HG03159 (cell line): Measurements from ENCODE around the gene MXRA5.
"Not testable (repeated sequence)": the region's sequence is repeated elsewhere in the genome, so short reads cannot be mapped to it uniquely, and the experiment has no call there.

ENCODE experiments used
- ATAC-seq: cut with Tn5 transposase; IDR thresholded peaks from one replicate; pipeline ENCODE4 v1.9.1; 2021; ENCODE audit warnings: mild to moderate bottlenecking, moderate library complexity; ENCODE audit not compliant: unreplicated experiment

MXRA5 gene

GRCh38 chrX:3326681-3327080 is 19.8 kb downstream of the MXRA5 start:
- no peak for ATAC-seq

GRCh38 chrX:3320471-3321046 is 25.9 kb downstream of the MXRA5 start:
- ATAC-seq: no peak

- ATAC-seq: no peak
Measured at GRCh38 chrX:3317191-3317718, 29.2 kb downstream of the MXRA5 start.

DNA sequence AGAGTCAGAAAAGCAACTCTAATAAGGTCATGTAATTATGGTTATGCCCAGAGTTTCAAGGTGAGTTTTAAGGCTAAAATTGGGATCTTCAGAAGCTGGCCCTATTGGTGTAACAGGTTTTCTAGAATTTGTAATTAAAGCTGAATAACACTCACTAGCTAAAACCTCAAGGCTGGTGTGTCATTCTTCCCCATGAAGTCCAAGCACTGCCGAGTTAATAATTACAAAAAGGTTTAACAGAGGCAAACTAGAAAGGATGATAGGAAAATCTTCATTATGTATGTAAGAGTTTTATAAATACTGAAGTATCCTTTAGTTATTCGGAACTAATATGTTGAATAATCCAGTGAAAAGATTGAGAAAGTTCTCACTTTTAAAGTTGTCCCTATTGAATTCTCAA is 34.3 kb downstream of the MXRA5 start:
- ATAC-seq: no peak

DNA sequence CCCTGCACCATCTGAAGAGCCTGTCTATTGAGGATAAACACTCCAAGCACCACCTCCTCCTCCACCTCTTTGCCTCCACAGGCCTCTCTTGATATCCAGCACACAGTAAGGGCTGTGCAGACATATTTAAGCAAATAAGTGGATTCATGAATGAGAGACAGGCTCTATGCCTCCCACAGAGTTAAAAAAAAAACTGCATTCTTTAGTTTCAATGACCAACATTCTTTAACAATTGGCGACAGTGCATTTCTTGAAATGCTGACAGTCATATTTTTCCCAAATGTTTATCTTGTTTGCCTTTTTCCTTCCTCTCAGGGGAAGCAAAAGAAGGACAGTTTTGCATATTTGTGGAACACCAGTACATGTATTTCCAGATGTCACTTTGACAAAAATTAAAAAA is 38.6 kb downstream of the MXRA5 start:
- no peak for ATAC-seq

GRCh38 chrX:3299636-3300035 is 46.8 kb downstream of the MXRA5 start:
- no peak for ATAC-seq

GRCh38 chrX:3295731-3296130 is 50.7 kb downstream of the MXRA5 start:
- ATAC-seq: no peak

GRCh38 chrX:3293251-3293650 is 53.2 kb downstream of the MXRA5 start:
- ATAC-seq: no peak

DNA sequence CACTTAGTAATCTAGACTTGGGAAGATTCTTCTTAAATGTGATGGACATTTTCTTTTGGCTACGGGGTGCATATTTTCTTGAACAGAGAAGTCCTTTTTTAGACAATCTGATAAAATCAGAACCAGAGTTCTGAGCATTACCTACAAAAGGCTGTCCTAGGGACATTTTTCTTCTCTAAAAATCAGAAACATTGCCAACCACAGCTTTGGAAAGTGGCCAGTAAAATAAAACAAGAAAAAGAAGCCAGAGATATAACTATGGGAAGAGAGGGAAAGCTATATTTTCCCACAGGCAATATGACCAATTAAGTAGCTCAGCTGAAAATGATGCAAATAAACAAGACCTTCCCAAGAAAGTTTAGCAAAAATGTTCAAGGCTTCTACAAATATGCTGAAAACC is 55.9 kb downstream of the MXRA5 start:
- no peak for ATAC-seq

DNA sequence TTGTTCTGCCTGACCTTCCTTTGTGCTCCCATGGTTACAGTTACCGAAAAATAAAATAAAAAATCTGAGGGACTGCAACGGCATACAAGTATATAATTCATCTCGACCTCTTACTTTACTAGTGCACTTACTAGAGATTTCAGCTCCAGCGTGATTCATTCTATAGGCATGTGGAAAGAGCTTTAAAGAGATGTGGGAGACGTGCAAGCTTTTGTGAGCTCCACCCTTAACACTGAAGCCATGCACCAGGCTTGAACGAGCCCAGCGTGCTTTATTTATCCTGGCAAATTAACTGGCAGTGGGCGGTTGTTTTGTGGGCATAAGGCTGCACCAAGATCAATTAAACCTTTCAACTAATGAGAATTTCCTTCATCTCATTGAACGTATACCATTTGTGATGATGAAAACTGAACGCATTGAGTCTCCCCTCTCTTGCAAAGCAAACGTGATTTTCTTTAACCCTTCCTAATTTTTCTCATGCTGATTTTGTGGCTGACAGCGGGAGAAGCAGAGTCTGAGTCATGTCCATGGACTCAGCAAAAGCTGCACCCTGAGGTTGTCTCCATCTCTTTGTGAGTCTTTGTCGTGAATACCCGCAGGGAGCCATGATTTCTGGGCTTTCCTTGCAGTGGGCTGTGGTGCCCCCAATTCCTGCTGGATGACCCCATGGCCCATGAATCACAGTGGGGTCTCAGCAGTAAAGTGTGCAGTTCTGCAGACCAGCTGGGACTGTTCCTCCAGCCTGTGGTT is 60.1 kb downstream of the MXRA5 start:
- ATAC-seq: no peak

GRCh38 chrX:3280706-3281105 is 65.7 kb downstream of the MXRA5 start:
- no peak for ATAC-seq

DNA sequence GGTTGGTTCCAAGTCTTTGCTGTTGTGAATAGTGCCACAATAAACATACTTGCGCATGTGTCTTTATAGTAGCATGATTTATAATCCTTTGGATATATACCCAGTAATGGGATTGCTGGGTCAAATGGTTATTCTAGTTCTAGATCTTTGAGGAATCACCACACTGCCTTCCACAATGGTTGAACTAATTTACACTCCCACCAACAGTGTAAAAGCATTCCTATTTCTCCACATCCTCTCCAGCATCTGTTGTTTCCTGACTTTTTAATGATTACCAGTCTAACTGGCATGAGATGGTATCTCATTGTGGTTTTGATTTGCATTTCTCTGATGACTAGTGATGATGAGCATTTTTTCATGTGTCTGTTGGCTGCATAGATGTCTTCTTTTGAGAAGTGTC is 72.8 kb downstream of the MXRA5 start:
- ATAC-seq: not testable (repeated sequence)

- no peak for ATAC-seq
Measured at GRCh38 chrX:3271834-3272186, 74.6 kb downstream of the MXRA5 start.

DNA sequence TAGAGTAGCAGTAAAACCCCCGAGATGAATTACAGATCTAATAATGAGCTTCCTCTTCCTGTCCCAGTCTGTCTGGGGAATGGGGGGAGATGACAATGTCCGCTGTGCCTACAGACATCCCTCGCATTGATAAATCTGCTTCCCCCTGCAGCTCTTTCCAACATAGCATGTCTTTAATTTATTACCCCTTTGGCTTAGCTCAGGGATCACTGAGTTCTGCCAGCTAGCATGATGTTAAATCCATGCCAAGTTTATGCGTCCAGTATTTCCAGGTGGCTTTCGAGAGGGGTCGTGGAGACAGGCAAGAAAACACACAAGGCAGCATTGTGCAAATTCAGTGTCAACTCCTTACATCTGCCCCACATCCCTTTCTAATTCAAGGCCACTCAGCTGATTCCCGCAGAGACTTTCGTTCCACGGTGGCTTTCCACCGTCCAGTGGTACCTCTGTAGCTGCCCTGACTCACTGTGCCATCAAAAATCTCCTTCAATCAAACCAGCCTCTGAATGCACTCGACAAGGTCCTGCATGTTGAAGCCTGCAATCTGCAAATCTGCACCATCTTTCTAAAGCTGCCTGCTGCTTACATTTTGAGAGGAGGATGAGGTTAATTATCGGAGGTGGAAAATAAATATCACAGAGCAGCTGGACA is 75.1 kb downstream of the MXRA5 start:
- no peak for ATAC-seq

- no peak for ATAC-seq
Measured at GRCh38 chrX:3268829-3269228, 77.6 kb downstream of the MXRA5 start.

- no peak for ATAC-seq
Measured at GRCh38 chrX:3263681-3264126, 82.7 kb downstream of the MXRA5 start.

GRCh38 chrX:3262901-3263300 is 83.6 kb downstream of the MXRA5 start:
- ATAC-seq: no peak
